IMR-90 (cell line): ENCODE data around the gene CTSH. TPM values are rescaled to one million over a fixed set of nuclear protein-coding genes. Genes with fewer than 3 reads are reported as not detected.

ENCODE experiments used
- ATAC-seq: fragments of 200-7000 bp; cut with Tn5 transposase; 2 replicates; pipeline ENCODE4 v1.9.1; 2020; ENCODE audit warnings: low read depth, mild to moderate bottlenecking, moderate library complexity
- BruUV-seq: library from RNA; stranded (reverse); fragments of 400-500 nt; replicated peaks from 2 replicates; lab custom pipeline; 2021; lab: Mats Ljungman, UMichigan
- CTCF ChIA-PET: fragments of 300-600 bp; formaldehyde crosslinking; extraction: SDS; loops from one replicate; lab custom pipeline; 2021; ENCODE audit warnings: antibody characterized with exemption; lab: Yijun Ruan, JAX
- POLR2A ChIA-PET: fragments of 300-600 bp; sonication (Branson Sonifier 250); formaldehyde crosslinking; loops from one replicate; lab custom pipeline; 2022; ENCODE audit warnings: antibody characterized with exemption; ENCODE audit not compliant: unreplicated experiment; lab: Charles Lee
- DNase-seq: peaks from one replicate; pipeline ENCODE4 v3.0.0; 2013
- H2AFZ ChIP-seq: replicated peaks from 2 replicates; pipeline ENCODE3; 2013; ENCODE audit warnings: low read length, mild to moderate bottlenecking; ENCODE audit not compliant: poor library complexity
- H2AK5ac ChIP-seq: 2 replicates; pipeline ENCODE4 v1.6.1; 2013; ENCODE audit warnings: low read depth, low read length, inconsistent platforms
- H2AK9ac ChIP-seq: replicated peaks from 2 replicates; pipeline ENCODE3; 2013; ENCODE audit warnings: mild to moderate bottlenecking, low read depth, low read length, moderate library complexity; ENCODE audit not compliant: poor library complexity
- H2BK120ac ChIP-seq: 2 replicates; pipeline ENCODE4 v1.6.1; 2013; ENCODE audit warnings: low read depth, low read length, inconsistent platforms
- H2BK15ac ChIP-seq: 3 replicates; pipeline ENCODE4 v1.6.1; 2013; ENCODE audit warnings: low read depth, low read length, inconsistent platforms
- H2BK20ac ChIP-seq: 2 replicates; pipeline ENCODE4 v1.6.1; 2013; ENCODE audit warnings: low read depth, mild to moderate bottlenecking, inconsistent platforms, low read length, moderate library complexity
- H2BK5ac ChIP-seq: 2 replicates; pipeline ENCODE4 v1.6.1; 2013; ENCODE audit warnings: mild to moderate bottlenecking, low read depth, low read length, inconsistent platforms; ENCODE audit not compliant: poor library complexity, severe bottlenecking
- H3K14ac ChIP-seq: replicated peaks from 2 replicates; pipeline ENCODE4 v1.6.1; 2013; ENCODE audit warnings: low read depth, low read length, inconsistent platforms
- H3K18ac ChIP-seq: 2 replicates; pipeline ENCODE4 v1.6.1; 2013; ENCODE audit warnings: low read depth, low read length, control low read depth
- H3K23ac ChIP-seq: 2 replicates; pipeline ENCODE4 v1.6.1; 2013; ENCODE audit warnings: low read depth, low read length, inconsistent platforms
- H3K27ac ChIP-seq: 2 replicates; pipeline ENCODE4 v1.5.1; 2013; ENCODE audit warnings: mild to moderate bottlenecking, control low read depth, low read length; ENCODE audit not compliant: insufficient read depth
- H3K27me3 ChIP-seq: 2 replicates; pipeline ENCODE4 v1.6.1; 2013; ENCODE audit warnings: low read length; ENCODE audit not compliant: control insufficient read depth, insufficient read depth
- H3K36me3 ChIP-seq: 2 replicates; pipeline ENCODE4 v1.6.1; 2013; ENCODE audit warnings: low read length, mixed read lengths; ENCODE audit not compliant: control insufficient read depth, insufficient read depth
- H3K4ac ChIP-seq: 2 replicates; pipeline ENCODE4 v1.6.1; 2013; ENCODE audit warnings: low read depth, low read length, inconsistent platforms
- H3K4me1 ChIP-seq: 2 replicates; pipeline ENCODE4 v1.6.1; 2013; ENCODE audit warnings: low read length, mixed read lengths; ENCODE audit not compliant: control insufficient read depth, insufficient read depth
- H3K4me2 ChIP-seq: 2 replicates; pipeline ENCODE4 v1.6.1; 2013; ENCODE audit warnings: low read depth, mild to moderate bottlenecking, control low read depth, low read length, moderate library complexity
- H3K4me3 ChIP-seq: 2 replicates; pipeline ENCODE4 v1.5.1; 2013; ENCODE audit warnings: low read depth, mild to moderate bottlenecking, control low read depth, low read length, moderate library complexity; ENCODE audit not compliant: insufficient read depth
- H3K56ac ChIP-seq: 2 replicates; pipeline ENCODE4 v1.6.1; 2013; ENCODE audit warnings: low read length, inconsistent platforms; ENCODE audit not compliant: insufficient read depth; ENCODE audit errors: extremely low read depth
- H3K79me1 ChIP-seq, 2 experiments: 2 replicates each; pipeline ENCODE4 v1.6.1; 2013; ENCODE audit warnings: low read length in 2 of 2, inconsistent platforms in 1 of 2, low read depth in 1 of 2
- H3K9ac ChIP-seq: 2 replicates; pipeline ENCODE4 v1.6.1; 2013; ENCODE audit warnings: low read depth, low read length, control low read depth
- H3K9me1 ChIP-seq: 2 replicates; pipeline ENCODE4 v1.6.1; 2013; ENCODE audit warnings: low read length, inconsistent platforms; ENCODE audit not compliant: insufficient read depth
- H3K9me3 ChIP-seq: 2 replicates; pipeline ENCODE4 v1.6.1; 2013; ENCODE audit warnings: low read length; ENCODE audit not compliant: control insufficient read depth, insufficient read depth
- H4K20me1 ChIP-seq: 2 replicates; pipeline ENCODE4 v1.6.1; 2013; ENCODE audit warnings: low read length, inconsistent platforms; ENCODE audit not compliant: insufficient read depth
- H4K5ac ChIP-seq: 2 replicates; pipeline ENCODE4 v1.6.1; 2013; ENCODE audit warnings: mild to moderate bottlenecking, low read depth, low read length, control low read depth
- H4K8ac ChIP-seq, 2 experiments: 2 replicates each; pipeline ENCODE4 v1.6.1; 2013; ENCODE audit warnings: low read depth in 2 of 2, low read length in 2 of 2, control low read depth in 1 of 2, inconsistent platforms in 1 of 2
- H4K91ac ChIP-seq: 2 replicates; pipeline ENCODE4 v1.6.1; 2013; ENCODE audit warnings: low read depth, low read length, inconsistent platforms; ENCODE audit not compliant: insufficient read depth
- CHD1 ChIP-seq: IDR thresholded peaks from 2 replicates; pipeline ENCODE4 v1.6.1; 2012; ENCODE audit warnings: low read depth, low read length, improper control_type of control experiment
- FOS ChIP-seq: fragments of 150-350 bp; IDR thresholded peaks from 2 replicates; pipeline ENCODE4 v1.6.1; 2016; ENCODE audit warnings: low read depth, low read length
- RAD21 ChIP-seq: IDR thresholded peaks from 2 replicates; pipeline ENCODE4 v1.6.1; 2012; ENCODE audit warnings: low read length, improper control_type of control experiment
- dilution Hi-C: fragments of 300-500 bp; cut with HindIII; formaldehyde crosslinking; loops from one replicate; pipeline ENCODE4 v1.14.3; 2018; ENCODE audit warnings: low sequenced_read_pairs; ENCODE audit not compliant: unreplicated experiment
- in situ Hi-C: fragments of 300-500 bp; cut with MboI; formaldehyde crosslinking; loops from 3 replicates; pipeline ENCODE4 v1.14.3; 2019; ENCODE audit warnings: low sequenced_read_pairs, inconsistent platforms, mixed read lengths
- intact Hi-C: fragments of 100-400 bp; cut with micrococcal nuclease; formaldehyde crosslinking; loops from 2 replicates; pipeline ENCODE4 v1.10.0; 2022
- polyA plus RNA-seq, 3 experiments: library from polyadenylated mRNA; depleted of rRNA; stranded (reverse); fragments of >200 nt; gene quantifications; 2 replicates each; pipeline ENCODE4 v1.2.3, GENCODE V29; 2012; ENCODE audit warnings: low replicate concordance in 1 of 3
- total RNA-seq: library from RNA; depleted of rRNA; stranded (reverse); fragments of >200 nt; gene quantifications from 2 replicates; pipeline ENCODE4 v1.2.3, GENCODE V29; 2012
- TF ChIP-seq, protein P1 (sequence below): conservative IDR thresholded peaks from 2 replicates; pipeline ENCODE4 v1.5.1; 2012; ENCODE audit warnings: mild to moderate bottlenecking, low read depth, low read length, improper control_type of control experiment
- TF ChIP-seq, protein P2 (sequence below): fragments of 150-350 bp; IDR thresholded peaks from 2 replicates; pipeline ENCODE4 v1.6.1; 2017; ENCODE audit warnings: mild to moderate bottlenecking, antibody characterized with exemption, low read length, low read depth

CTSH gene
- total and polyA plus RNA-seq, 2 of the 4 experiments (the other 2 are of a cell fraction): 11.7 to 13.9 TPM

DNA sequence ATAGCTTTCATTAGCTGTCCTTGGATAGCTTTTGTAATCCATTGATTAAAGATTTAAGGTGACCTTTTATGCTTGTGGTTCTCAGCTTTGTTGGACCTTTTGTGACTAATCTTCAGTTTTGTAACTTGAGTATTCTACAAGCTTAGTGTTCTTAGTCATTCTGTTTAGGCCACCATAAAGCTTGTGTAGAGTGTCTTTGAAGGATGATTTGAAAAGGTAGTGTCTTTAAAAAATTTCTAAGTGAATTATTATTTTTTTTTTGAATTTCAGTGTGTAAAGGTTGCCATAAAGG lies 64.7 kb downstream of the CTSH start:
- H4K20me1 ChIP-seq: peaks cover 98% of the 10 kb centered on the region
- no peak overlapping the region for H4K8ac ChIP-seq
- intact Hi-C loops: loop anchor here (10.0 kb wide), 1 partner anchor 265 kb away; no protein-coding TSS in a partner anchor
- no TSS peak for BruUV-seq
- DNase-seq (peak; percentile 76), ATAC-seq (peak; percentile 22; the same call in 1 of the 2 replicates)
- H4K5ac ChIP-seq: no peak overlapping the region
- no peak overlapping the region for H3K4me3 ChIP-seq
- peak overlapping the region; percentile 82 for H2BK5ac ChIP-seq
- H3K23ac ChIP-seq: no peak overlapping the region
- H3K4ac ChIP-seq: no peak overlapping the region
- H3K14ac ChIP-seq: no peak overlapping the region
- H2BK120ac ChIP-seq: no peak overlapping the region
- no peak overlapping the region for H3K18ac ChIP-seq
- ChIA-PET CTCF (interaction anchor here (0.5 to 0.7 kb wide), 2 partner anchors 11 to 20 kb away, joined by 4 to 9 read pairs; no protein-coding TSS in a partner anchor), POLR2A (no interaction called here)
- H2BK20ac ChIP-seq: no peak overlapping the region
- H2BK15ac ChIP-seq: no peak overlapping the region
- no peak overlapping the region for H2AK5ac ChIP-seq
- no peaks in the 10 kb centered on the region for H3K27me3 ChIP-seq
- in situ Hi-C loops: no loop called here
- no peak overlapping the region for H2AK9ac ChIP-seq
- H3K9me3 ChIP-seq: no peaks in the 10 kb centered on the region
- no peak overlapping the region for H4K91ac ChIP-seq
- peaks cover 0 to 13% of the 10 kb centered on the region in 2 experiments; a peak in 2 of 4 replicates for H3K79me1 ChIP-seq
- H2AFZ ChIP-seq: no peak overlapping the region
- peaks cover 15% of the 10 kb centered on the region for H3K4me1 ChIP-seq
- H3K9ac ChIP-seq: no peak overlapping the region
- peak overlapping the region; percentile 69 for H3K4me2 ChIP-seq
- TF ChIP-seq CHD1 (no peak), FOS (0 out of 2 replicates have a peak, but pooled peaks have one; percentile 51), RAD21 (no peak)
- TF ChIP-seq, protein P1, sequence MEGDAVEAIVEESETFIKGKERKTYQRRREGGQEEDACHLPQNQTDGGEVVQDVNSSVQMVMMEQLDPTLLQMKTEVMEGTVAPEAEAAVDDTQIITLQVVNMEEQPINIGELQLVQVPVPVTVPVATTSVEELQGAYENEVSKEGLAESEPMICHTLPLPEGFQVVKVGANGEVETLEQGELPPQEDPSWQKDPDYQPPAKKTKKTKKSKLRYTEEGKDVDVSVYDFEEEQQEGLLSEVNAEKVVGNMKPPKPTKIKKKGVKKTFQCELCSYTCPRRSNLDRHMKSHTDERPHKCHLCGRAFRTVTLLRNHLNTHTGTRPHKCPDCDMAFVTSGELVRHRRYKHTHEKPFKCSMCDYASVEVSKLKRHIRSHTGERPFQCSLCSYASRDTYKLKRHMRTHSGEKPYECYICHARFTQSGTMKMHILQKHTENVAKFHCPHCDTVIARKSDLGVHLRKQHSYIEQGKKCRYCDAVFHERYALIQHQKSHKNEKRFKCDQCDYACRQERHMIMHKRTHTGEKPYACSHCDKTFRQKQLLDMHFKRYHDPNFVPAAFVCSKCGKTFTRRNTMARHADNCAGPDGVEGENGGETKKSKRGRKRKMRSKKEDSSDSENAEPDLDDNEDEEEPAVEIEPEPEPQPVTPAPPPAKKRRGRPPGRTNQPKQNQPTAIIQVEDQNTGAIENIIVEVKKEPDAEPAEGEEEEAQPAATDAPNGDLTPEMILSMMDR: no peak
- TF ChIP-seq, protein P2, sequence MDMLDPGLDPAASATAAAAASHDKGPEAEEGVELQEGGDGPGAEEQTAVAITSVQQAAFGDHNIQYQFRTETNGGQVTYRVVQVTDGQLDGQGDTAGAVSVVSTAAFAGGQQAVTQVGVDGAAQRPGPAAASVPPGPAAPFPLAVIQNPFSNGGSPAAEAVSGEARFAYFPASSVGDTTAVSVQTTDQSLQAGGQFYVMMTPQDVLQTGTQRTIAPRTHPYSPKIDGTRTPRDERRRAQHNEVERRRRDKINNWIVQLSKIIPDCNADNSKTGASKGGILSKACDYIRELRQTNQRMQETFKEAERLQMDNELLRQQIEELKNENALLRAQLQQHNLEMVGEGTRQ: no peak
- H3K9me1 ChIP-seq: peaks cover 3% of the 10 kb centered on the region; the same call in 1 of the 2 replicates
- dilution Hi-C loops: no loop called here
- peak overlapping the region; percentile 17; the same call in 1 of the 2 replicates for H3K27ac ChIP-seq
- H3K36me3 ChIP-seq: peaks cover 26% of the 10 kb centered on the region
- no peak overlapping the region for H3K56ac ChIP-seq
